ENCODE results near the gene STX18.
"Not testable (repeated sequence)": the region's sequence is repeated elsewhere in the genome, so short reads cannot be mapped to it uniquely, and the experiment has no call there.

STX18 gene

GRCh38 chr4:4432341-4433125 is 109.3 kb downstream of the STX18 start:
- no peak for DNase-seq

- peak in 5 of 6 experiments; percentile 13 to 40 (median 18) for DNase-seq
Measured at GRCh38 chr4:4430492-4431195, 111.2 kb downstream of the STX18 start.

GRCh38 chr4:4428966-4429875 is 112.6 kb downstream of the STX18 start:
- DNase-seq, result no peak

GRCh38 chr4:4427886-4428285 is 114.0 kb downstream of the STX18 start:
- DNase-seq, result no peak

- DNase-seq, result no peak
Measured at GRCh38 chr4:4427121-4427870, 114.6 kb downstream of the STX18 start.

- DNase-seq, result no peak
Measured at GRCh38 chr4:4426511-4427120, 115.2 kb downstream of the STX18 start.

- no peak for DNase-seq
Measured at GRCh38 chr4:4425696-4426095, 116.2 kb downstream of the STX18 start.

GRCh38 chr4:4425119-4425690 is 116.6 kb downstream of the STX18 start:
- DNase-seq, result no peak

GRCh38 chr4:4424499-4425115 is 117.2 kb downstream of the STX18 start:
- DNase-seq, result no peak

- no peak for DNase-seq
Measured at GRCh38 chr4:4423706-4424498, 117.9 kb downstream of the STX18 start.

GRCh38 chr4:4422856-4423499 is 118.9 kb downstream of the STX18 start:
- DNase-seq, result no peak

- DNase-seq, result not testable (repeated sequence)
Measured at GRCh38 chr4:4422117-4422516, 119.7 kb downstream of the STX18 start.

- DNase-seq, result no peak
Measured at GRCh38 chr4:4421356-4421755, 120.5 kb downstream of the STX18 start.

GRCh38 chr4:4420421-4420820 is 121.4 kb downstream of the STX18 start:
- DNase-seq, result no peak

GRCh38 chr4:4419896-4420295 is 122.0 kb downstream of the STX18 start:
- DNase-seq, result no peak

GRCh38 chr4:4418676-4419390 is 123.0 kb downstream of the STX18 start:
- no peak for DNase-seq

GRCh38 chr4:4417886-4418285 is 124.0 kb downstream of the STX18 start:
- DNase-seq, result no peak

- no peak for DNase-seq
Measured at GRCh38 chr4:4416981-4417380, 124.9 kb downstream of the STX18 start.
